SU-DHL-6 (cell line): ENCODE results near the gene GINS2.

Experiments
- H2AFZ ChIP-seq: fragments of 200-600 bp; sonication (generic); 2 replicates; pipeline ENCODE4 v1.6.1; 2014; ENCODE audit warnings: low read depth, mild to moderate bottlenecking, moderate library complexity, mixed read lengths, antibody characterized with exemption, low read length; ENCODE audit not compliant: severe bottlenecking
- H3F3A ChIP-seq: fragments of 200-600 bp; shearing (Covaris generic); 2 replicates; pipeline ENCODE4 v1.6.0; 2016; ENCODE audit warnings: antibody characterized with exemption, mild to moderate bottlenecking; ENCODE audit not compliant: insufficient read depth
- H3K27ac ChIP-seq: fragments of 200-600 bp; sonication (generic); 2 replicates; pipeline ENCODE4 v1.5.1; 2016; ENCODE audit warnings: low read depth, mild to moderate bottlenecking, low read length, moderate library complexity, mixed read lengths
- H3K27me3 ChIP-seq: fragments of 200-600 bp; sonication (generic), shearing (Covaris generic); 2 replicates; pipeline ENCODE4 v1.6.0; 2014; ENCODE audit warnings: mild to moderate bottlenecking, low read length
- H3K36me3 ChIP-seq: fragments of 200-600 bp; sonication (generic); 2 replicates; pipeline ENCODE4 v1.6.1; 2014; ENCODE audit warnings: mild to moderate bottlenecking, low read length, mixed read lengths
- H3K4me2 ChIP-seq: fragments of 300-600, 200-600 bp; shearing (Covaris generic), sonication (generic); 2 replicates; pipeline ENCODE4 v1.6.0; 2014; ENCODE audit warnings: low read length, low read depth, mild to moderate bottlenecking; ENCODE audit not compliant: poor library complexity, severe bottlenecking
- H3K4me3 ChIP-seq: fragments of 200-600 bp; sonication (generic); 2 replicates; pipeline ENCODE4 v1.5.1; 2014; ENCODE audit warnings: antibody characterized with exemption, low read length, mild to moderate bottlenecking, mixed read lengths; ENCODE audit not compliant: insufficient read depth, poor library complexity, severe bottlenecking
- H3K79me2 ChIP-seq: fragments of 200-600 bp; sonication (generic); 2 replicates; pipeline ENCODE4 v1.6.1; 2014; ENCODE audit warnings: mild to moderate bottlenecking, low read length, moderate library complexity; ENCODE audit not compliant: insufficient read depth
- H3K9ac ChIP-seq: fragments of 200-600 bp; sonication (generic); 2 replicates; pipeline ENCODE4 v1.7.0; 2014; ENCODE audit warnings: mild to moderate bottlenecking, low read length
- H3K9me2 ChIP-seq: fragments of 200-600 bp; sonication (generic); replicated peaks from 2 replicates; pipeline ENCODE4 v1.6.1; 2014; ENCODE audit warnings: low read length; ENCODE audit not compliant: insufficient read depth
- H3K9me3 ChIP-seq: fragments of 200-600 bp; sonication (generic); 2 replicates; pipeline ENCODE4 v1.6.1; 2014; ENCODE audit warnings: low read length, mixed read lengths; ENCODE audit not compliant: insufficient read depth
- H4K20me1 ChIP-seq: fragments of 200-600 bp; sonication (generic); 2 replicates; pipeline ENCODE4 v1.6.1; 2014; ENCODE audit warnings: low read depth, mild to moderate bottlenecking, antibody characterized with exemption, low read length, moderate library complexity, mixed read lengths
- CTCF ChIP-seq: fragments of 200-600 bp; sonication (generic); IDR thresholded peaks from one replicate; pipeline ENCODE4 v1.5.1; 2017; ENCODE audit warnings: antibody characterized with exemption, mild to moderate bottlenecking, low read length, moderate library complexity; ENCODE audit not compliant: insufficient read depth, poor library complexity, severe bottlenecking
- EZH2phosphoT487 ChIP-seq: fragments of 200-600 bp; sonication (generic), shearing (Covaris generic); conservative IDR thresholded peaks from 2 replicates; pipeline ENCODE4 v1.6.1; 2018; ENCODE audit warnings: mild to moderate bottlenecking, antibody characterized with exemption, low read length, moderate library complexity, mixed read lengths

Gene GINS2

GRCh38 chr16:85661740-85662481 is 26.8 kb downstream of the GINS2 start:
- Histone ChIP-seq H2AFZ (no peak overlapping the region), H3K79me2 (no peaks in the 10 kb centered on the region), H3K27ac (no peak overlapping the region), H3F3A (no peaks in the 10 kb centered on the region), H3K27me3 (no peaks in the 10 kb centered on the region), H3K4me2 (no peak overlapping the region), H3K36me3 (no peaks in the 10 kb centered on the region), H4K20me1 (no peaks in the 10 kb centered on the region), H3K4me3 (no peak overlapping the region), H3K9me2 (no peaks in the 10 kb centered on the region), H3K9me3 (no peaks in the 10 kb centered on the region), H3K9ac (no peak overlapping the region)
- TF ChIP-seq EZH2phosphoT487 (no peak), CTCF (no peak)

DNA sequence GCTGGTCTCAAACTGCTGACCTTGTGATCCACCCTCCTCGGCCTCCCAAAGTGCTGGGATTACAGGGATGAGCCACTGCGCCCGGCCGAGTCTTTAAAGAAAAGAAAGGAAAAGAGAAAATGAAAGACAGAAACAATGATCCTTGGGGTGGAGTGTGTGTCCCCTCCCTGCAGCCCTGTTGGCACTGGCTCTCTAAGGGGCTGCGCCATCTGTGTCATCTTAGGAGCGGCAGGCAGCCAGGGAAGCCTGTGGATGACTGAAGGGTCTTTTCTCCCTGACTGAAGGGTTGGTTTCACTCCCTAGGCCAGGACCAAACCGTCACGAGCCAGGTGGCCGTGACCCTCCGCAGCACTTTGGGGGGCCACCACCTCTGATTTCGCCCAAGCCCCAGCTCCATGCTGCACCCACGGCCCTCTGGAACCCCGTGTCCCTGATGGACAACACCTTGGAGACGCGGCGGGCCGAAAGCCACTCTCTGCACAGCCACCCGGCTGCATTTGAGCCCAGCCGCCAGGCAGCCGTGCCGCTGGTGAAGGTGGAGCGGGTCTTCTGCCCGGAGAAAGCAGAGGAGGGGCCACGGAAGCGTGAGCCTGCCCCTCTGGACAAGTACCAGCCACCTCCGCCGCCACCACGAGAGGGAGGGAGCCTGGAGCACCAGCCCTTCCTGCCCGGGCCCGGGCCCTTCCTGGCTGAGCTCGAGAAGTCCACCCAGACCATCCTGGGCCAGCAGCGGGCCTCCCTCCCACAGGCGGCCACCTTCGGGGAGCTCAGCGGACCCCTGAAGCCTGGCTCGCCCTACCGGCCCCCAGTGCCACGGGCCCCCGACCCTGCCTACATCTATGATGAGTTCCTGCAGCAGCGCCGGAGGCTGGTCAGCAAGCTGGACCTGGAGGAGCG is 27.7 kb downstream of the GINS2 start:
- H4K20me1 ChIP-seq: no peaks in the 10 kb centered on the region
- H3K27me3 ChIP-seq: no peaks in the 10 kb centered on the region
- no peak overlapping the region for H3K9ac ChIP-seq
- no peaks in the 10 kb centered on the region for H3K9me2 ChIP-seq
- no peak for TF ChIP-seq EZH2phosphoT487
- no peak for TF ChIP-seq CTCF
- H2AFZ ChIP-seq: no peak overlapping the region
- no peaks in the 10 kb centered on the region for H3K36me3 ChIP-seq
- H3F3A ChIP-seq: no peaks in the 10 kb centered on the region
- no peak overlapping the region for H3K4me2 ChIP-seq
- H3K27ac ChIP-seq: no peak overlapping the region
- no peak overlapping the region for H3K4me3 ChIP-seq
- no peaks in the 10 kb centered on the region for H3K9me3 ChIP-seq
- H3K79me2 ChIP-seq: no peaks in the 10 kb centered on the region

DNA sequence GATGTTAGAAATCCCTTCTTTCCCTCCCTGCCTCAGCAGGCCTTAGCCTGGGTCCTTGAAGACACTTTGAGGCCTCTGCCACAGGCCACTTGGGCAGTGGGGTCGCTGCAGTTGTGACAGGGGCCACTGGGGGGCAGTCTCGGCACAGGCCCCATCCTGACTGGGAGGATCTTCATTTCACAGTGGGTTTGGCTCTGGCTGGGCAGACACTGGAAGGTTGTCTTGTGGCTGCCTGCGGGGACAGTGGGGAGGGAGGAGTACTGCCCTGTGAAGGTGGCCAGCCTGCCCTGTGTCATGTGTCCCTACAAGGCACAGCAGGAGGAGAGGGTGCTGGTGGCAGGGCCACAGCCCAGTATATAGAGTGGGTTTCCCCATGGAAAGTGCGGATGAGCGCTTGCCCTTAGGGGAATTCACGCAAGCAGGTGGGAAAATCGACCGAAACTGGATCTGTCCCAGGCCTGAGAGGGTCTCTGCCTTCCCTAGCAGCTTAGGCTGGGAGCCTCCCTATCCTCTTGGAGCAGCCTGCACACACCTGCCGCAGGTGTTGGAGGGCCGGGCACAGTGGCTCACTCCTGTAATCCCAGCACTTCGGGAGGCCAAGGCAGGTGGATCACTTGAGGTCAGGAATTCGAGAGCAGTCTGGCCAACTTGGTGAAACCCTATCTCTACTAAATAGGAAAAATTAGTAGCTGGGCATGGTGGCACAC is 28.8 kb downstream of the GINS2 start:
- Histone ChIP-seq H3K27ac (no peak overlapping the region), H3K36me3 (no peaks in the 10 kb centered on the region), H3K27me3 (no peaks in the 10 kb centered on the region), H2AFZ (no peak overlapping the region), H4K20me1 (no peaks in the 10 kb centered on the region), H3F3A (no peaks in the 10 kb centered on the region), H3K79me2 (no peaks in the 10 kb centered on the region), H3K4me3 (no peak overlapping the region), H3K9me3 (no peaks in the 10 kb centered on the region), H3K9me2 (no peaks in the 10 kb centered on the region), H3K9ac (no peak overlapping the region), H3K4me2 (no peak overlapping the region)
- TF ChIP-seq EZH2phosphoT487: no peak
- TF ChIP-seq CTCF: peak; percentile 92
